Subcutaneous abdominal adipose tissue (tissue), 5 donors: ENCODE results near the gene CHST6.
"Not testable (repeated sequence)": the region's sequence is repeated elsewhere in the genome, so short reads cannot be mapped to it uniquely, and the experiment has no call there.

ENCODE experiments used
- H3K27ac ChIP-seq: one replicate; pipeline ENCODE4 v1.7.0; 2013; ENCODE audit warnings: low read depth, mild to moderate bottlenecking, inconsistent platforms, low read length, moderate library complexity
- H3K27me3 ChIP-seq, 5 donors: one replicate each; pipeline ENCODE4 v1.7.0; 2013; ENCODE audit warnings: low read length in 5 of 5, inconsistent platforms in 1 of 5; ENCODE audit not compliant: control insufficient read depth in 5 of 5, insufficient read depth in 4 of 5
- H3K36me3 ChIP-seq, 5 donors: one replicate each; pipeline ENCODE4 v1.7.0; 2013; ENCODE audit warnings: low read length in 5 of 5; ENCODE audit not compliant: control insufficient read depth in 5 of 5, insufficient read depth in 5 of 5
- H3K4me1 ChIP-seq, 5 donors: one replicate each; pipeline ENCODE4 v1.7.0; 2013; ENCODE audit warnings: low read length in 5 of 5, mild to moderate bottlenecking in 3 of 5, moderate library complexity in 1 of 5; ENCODE audit not compliant: control insufficient read depth in 5 of 5, insufficient read depth in 5 of 5
- H3K4me3 ChIP-seq, 5 donors: one replicate each; pipeline ENCODE4 v1.7.0; 2013; ENCODE audit warnings: low read length in 5 of 5, low read depth in 1 of 5
- H3K9ac ChIP-seq, 5 donors: one replicate each; pipeline ENCODE4 v1.7.0; 2013; ENCODE audit warnings: low read length in 5 of 5, mild to moderate bottlenecking in 4 of 5, moderate library complexity in 3 of 5
- H3K9me3 ChIP-seq, 5 donors: one replicate each; pipeline ENCODE4 v1.7.0; 2013; ENCODE audit warnings: low read length in 5 of 5; ENCODE audit not compliant: control insufficient read depth in 5 of 5
- donor health status: healthy.
- donor health status: healthy.
- donor health status: healthy.
- donor health status: healthy.
- donor health status: healthy.

Gene CHST6

GRCh38 chr16:75506107-75506506 lies 10.9 kb upstream of the CHST6 start:
- peak overlapping the region; percentile 20 for H3K27ac ChIP-seq
- peaks cover 3 to 9% (median 8%) of the 10 kb centered on the region in 5 donors for H3K4me1 ChIP-seq
- no peak overlapping the region for H3K9ac ChIP-seq
- H3K9me3 ChIP-seq: no peaks in the 10 kb centered on the region
- peak overlapping the region in 1 of 5 donors; percentile 4 for H3K4me3 ChIP-seq
- H3K27me3 ChIP-seq: no peaks in the 10 kb centered on the region
- no peaks in the 10 kb centered on the region for H3K36me3 ChIP-seq

- Histone ChIP-seq H3K9me3 (no peaks in the 10 kb centered on the region), H3K36me3 (no peaks in the 10 kb centered on the region), H3K4me1 (peaks cover 3 to 9% (median 8%) of the 10 kb centered on the region in 5 donors), H3K4me3 (no peak overlapping the region), H3K9ac (no peak overlapping the region), H3K27ac (no peak overlapping the region), H3K27me3 (no peaks in the 10 kb centered on the region)
These were observed 8.6 kb upstream of the CHST6 start for GRCh38 chr16:75503801-75504200.

- H3K9me3 ChIP-seq: no peaks in the 10 kb centered on the region
- H3K4me1 ChIP-seq: peaks cover 3 to 9% (median 8%) of the 10 kb centered on the region in 5 donors
- no peak overlapping the region for H3K9ac ChIP-seq
- no peaks in the 10 kb centered on the region for H3K36me3 ChIP-seq
- H3K27ac ChIP-seq: no peak overlapping the region
- no peak overlapping the region for H3K4me3 ChIP-seq
- H3K27me3 ChIP-seq: no peaks in the 10 kb centered on the region
These were observed 7.8 kb upstream of the CHST6 start for GRCh38 chr16:75502916-75503605.

- H3K36me3 ChIP-seq, H3K9me3 ChIP-seq, H3K27ac ChIP-seq, H3K9ac ChIP-seq, H3K4me1 ChIP-seq, H3K27me3 ChIP-seq, H3K4me3 ChIP-seq: not testable (repeated sequence)
These were observed 6.6 kb upstream of the CHST6 start for GRCh38 chr16:75501820-75502219.

- no peaks in the 10 kb centered on the region for H3K27me3 ChIP-seq
- H3K4me3 ChIP-seq: no peak overlapping the region
- H3K27ac ChIP-seq: no peak overlapping the region
- no peaks in the 10 kb centered on the region for H3K9me3 ChIP-seq
- no peak overlapping the region for H3K9ac ChIP-seq
- no peaks in the 10 kb centered on the region for H3K36me3 ChIP-seq
- peaks cover 0 to 3% (median 3%) of the 10 kb centered on the region in 5 donors for H3K4me1 ChIP-seq
These were observed 6.1 kb upstream of the CHST6 start for GRCh38 chr16:75501359-75501758.

GRCh38 chr16:75498605-75499322 lies 3.5 kb upstream of the CHST6 start:
- not testable (repeated sequence) for H3K36me3 ChIP-seq, H3K27ac ChIP-seq, H3K9ac ChIP-seq, H3K4me3 ChIP-seq, H3K9me3 ChIP-seq
- H3K27me3 ChIP-seq: peaks cover 5 to 19% (median 11%) of the 10 kb centered on the region in 5 donors
- H3K4me1 ChIP-seq: peaks cover 0 to 13% (median 12%) of the 10 kb centered on the region in 5 donors

- Histone ChIP-seq H3K27ac (no peak overlapping the region), H3K36me3 (no peaks in the 10 kb centered on the region), H3K4me3 (no peak overlapping the region), H3K9me3 (no peaks in the 10 kb centered on the region), H3K27me3 (peaks cover 5 to 25% (median 11%) of the 10 kb centered on the region in 5 donors), H3K4me1 (peaks cover 0 to 13% (median 12%) of the 10 kb centered on the region in 5 donors), H3K9ac (no peak overlapping the region)
These were observed 2.3 kb upstream of the CHST6 start for GRCh38 chr16:75497558-75497957.

GRCh38 chr16:75494661-75495075 lies 573 bp downstream of the CHST6 start:
- Histone ChIP-seq H3K27ac (no peak overlapping the region), H3K4me3 (peak overlapping the region; percentile 52 to 68 (median 59)), H3K9ac (peak overlapping the region in 2 of 5 donors; percentile 53 to 60)

GRCh38 chr16:75494184-75494583 lies 1.1 kb downstream of the CHST6 start:
- Histone ChIP-seq H3K9me3 (no peaks in the 10 kb centered on the region), H3K27ac (no peak overlapping the region), H3K9ac (no peak overlapping the region), H3K36me3 (no peaks in the 10 kb centered on the region), H3K4me1 (peaks cover 0 to 13% (median 12%) of the 10 kb centered on the region in 5 donors), H3K4me3 (peak overlapping the region in 3 of 5 donors; percentile 52 to 59 (median 53)), H3K27me3 (peaks cover 10 to 30% (median 11%) of the 10 kb centered on the region in 5 donors)

More at GRCh38 chr16:75494661-75495075, 573 bp downstream of the CHST6 start:
- no peaks in the 10 kb centered on the region for H3K9me3 ChIP-seq
- no peaks in the 10 kb centered on the region for H3K36me3 ChIP-seq
- H3K4me1 ChIP-seq: peaks cover 0 to 13% (median 12%) of the 10 kb centered on the region in 5 donors
- H3K27me3 ChIP-seq: peaks cover 10 to 30% (median 11%) of the 10 kb centered on the region in 5 donors

- H3K9ac ChIP-seq: no peak overlapping the region
- H3K9me3 ChIP-seq: no peaks in the 10 kb centered on the region
- H3K4me1 ChIP-seq: peaks cover 0 to 13% (median 12%) of the 10 kb centered on the region in 5 donors
- H3K4me3 ChIP-seq: no peak overlapping the region
- H3K36me3 ChIP-seq: no peaks in the 10 kb centered on the region
- H3K27ac ChIP-seq: no peak overlapping the region
- H3K27me3 ChIP-seq: peaks cover 10 to 30% (median 11%) of the 10 kb centered on the region in 5 donors
These were observed 3.4 kb downstream of the CHST6 start for GRCh38 chr16:75491876-75492275.
